GF-D8 (cell line): ENCODE results near the gene PDC.
"Not testable (repeated sequence)": the region's sequence is repeated elsewhere in the genome, so short reads cannot be mapped to it uniquely, and the experiment has no call there.

Experiments
- DNase-seq: peaks from one replicate; lab custom pipeline; 2025; lab: John Stamatoyannopoulos, UW

The PDC gene

GRCh38 chr1:186465491-186465890 lies 4.6 kb upstream of the PDC start:
- not testable (repeated sequence) for DNase-seq

- no peak for DNase-seq
Observed at GRCh38 chr1:186463926-186464325, 3.0 kb upstream of the PDC start.

GRCh38 chr1:186463511-186463910 lies 2.6 kb upstream of the PDC start:
- no peak for DNase-seq

GRCh38 chr1:186459161-186459560 lies 1.8 kb downstream of the PDC start:
- DNase-seq, result not testable (repeated sequence)

- no peak for DNase-seq
Observed at GRCh38 chr1:186456729-186457255, 4.1 kb downstream of the PDC start.

- DNase-seq, result no peak
Observed at GRCh38 chr1:186454981-186455380, 5.9 kb downstream of the PDC start.

GRCh38 chr1:186446152-186446551 lies 14.8 kb downstream of the PDC start:
- no peak for DNase-seq

GRCh38 chr1:186443638-186444037 lies 17.3 kb downstream of the PDC start:
- no peak for DNase-seq

- DNase-seq, result peak; percentile 41
Observed at GRCh38 chr1:186442651-186443375, 18.1 kb downstream of the PDC start.

- DNase-seq, result no peak
Observed at GRCh38 chr1:186440584-186440983, 20.3 kb downstream of the PDC start.

- DNase-seq, result no peak
Observed at GRCh38 chr1:186438567-186438966, 22.3 kb downstream of the PDC start.

GRCh38 chr1:186435336-186435735 lies 25.6 kb downstream of the PDC start:
- no peak for DNase-seq

- DNase-seq, result no peak
Observed at GRCh38 chr1:186429017-186429416, 31.9 kb downstream of the PDC start.

GRCh38 chr1:186426118-186426517 lies 34.8 kb downstream of the PDC start:
- DNase-seq, result no peak

GRCh38 chr1:186424539-186424938 lies 36.4 kb downstream of the PDC start:
- no peak for DNase-seq

GRCh38 chr1:186421446-186421845 lies 39.5 kb downstream of the PDC start:
- no peak for DNase-seq

GRCh38 chr1:186420923-186421322 lies 40.0 kb downstream of the PDC start:
- no peak for DNase-seq

GRCh38 chr1:186420311-186420710 lies 40.6 kb downstream of the PDC start:
- no peak for DNase-seq

GRCh38 chr1:186418503-186418902 lies 42.4 kb downstream of the PDC start:
- DNase-seq, result no peak

GRCh38 chr1:186413319-186413718 lies 47.6 kb downstream of the PDC start:
- DNase-seq, result no peak

- DNase-seq, result no peak
Observed at GRCh38 chr1:186409091-186409490, 51.8 kb downstream of the PDC start.

GRCh38 chr1:186404454-186405051 lies 56.4 kb downstream of the PDC start:
- DNase-seq, result no peak

- DNase-seq, result no peak
Observed at GRCh38 chr1:186403632-186404031, 57.3 kb downstream of the PDC start.

- DNase-seq, result not testable (repeated sequence)
Observed at GRCh38 chr1:186401446-186401845, 59.5 kb downstream of the PDC start.
